Neural progenitor cell (in vitro differentiated cells): Measurements from ENCODE around the gene CDC5L. TPM values are rescaled to one million over a fixed set of nuclear protein-coding genes. Genes with fewer than 3 reads are reported as not detected.

Experiments
- DNase-seq: peaks from one replicate; pipeline ENCODE4 v3.0.0-alpha.2; 2016; ENCODE audit warnings: low spot score
- H2AFZ ChIP-seq: fragments of 200-600 bp; sonication (generic); replicated peaks from 2 replicates; pipeline ENCODE4 v1.6.1; 2016; ENCODE audit warnings: antibody characterized with exemption
- H3F3A ChIP-seq: fragments of 200-600 bp; sonication (generic); 2 replicates; pipeline ENCODE4 v1.6.1; 2016; ENCODE audit warnings: antibody characterized with exemption, low read depth
- H3K27ac ChIP-seq: fragments of 200-600 bp; sonication (generic); 2 replicates; pipeline ENCODE4 v1.5.1; 2016; ENCODE audit warnings: mild to moderate bottlenecking
- H3K27me3 ChIP-seq: fragments of 200-600 bp; sonication (generic); 2 replicates; pipeline ENCODE4 v1.6.1; 2016; ENCODE audit warnings: mild to moderate bottlenecking, moderate library complexity
- H3K36me3 ChIP-seq: fragments of 200-600 bp; sonication (generic); 2 replicates; pipeline ENCODE4 v1.5.1; 2016
- H3K4me1 ChIP-seq: fragments of 200-600 bp; sonication (generic); 2 replicates; pipeline ENCODE4 v1.6.1; 2016; ENCODE audit warnings: mixed run types
- H3K4me2 ChIP-seq: fragments of 200-600 bp; sonication (generic); 2 replicates; pipeline ENCODE4 v1.6.1; 2016
- H3K4me3 ChIP-seq: fragments of 200-600 bp; sonication (generic); 2 replicates; pipeline ENCODE4 v1.5.1; 2016
- H3K79me2 ChIP-seq: fragments of 200-600 bp; sonication (generic); 2 replicates; pipeline ENCODE4 v1.6.1; 2016; ENCODE audit warnings: low read depth
- H3K9ac ChIP-seq: fragments of 200-600 bp; sonication (generic); 2 replicates; pipeline ENCODE4 v1.6.1; 2016
- H3K9me3 ChIP-seq: fragments of 200-600 bp; sonication (generic); 2 replicates; pipeline ENCODE4 v1.5.1; 2016; ENCODE audit warnings: low read depth
- H4K20me1 ChIP-seq: fragments of 200-600 bp; sonication (generic); 2 replicates; pipeline ENCODE4 v1.6.1; 2016; ENCODE audit warnings: low read depth
- H3K27ac Mint-ChIP-seq: 3 replicates; pipeline ENCODE4 v1.8.0; 2021; ENCODE audit warnings: mixed read lengths
- H3K27me3 Mint-ChIP-seq: 2 replicates; pipeline ENCODE4 v1.8.0; 2022; ENCODE audit warnings: low read depth, mild to moderate bottlenecking, inconsistent platforms, moderate library complexity, mixed read lengths; ENCODE audit not compliant: insufficient read depth
- H3K36me3 Mint-ChIP-seq: 3 replicates; pipeline ENCODE4 v1.8.0; 2021; ENCODE audit warnings: mixed read lengths
- H3K4me1 Mint-ChIP-seq: 3 replicates; pipeline ENCODE4 v1.8.0; 2021; ENCODE audit warnings: mixed read lengths
- H3K4me3 Mint-ChIP-seq: 3 replicates; pipeline ENCODE4 v1.8.0; 2021; ENCODE audit warnings: mild to moderate bottlenecking, moderate library complexity, mixed read lengths
- H3K9me3 Mint-ChIP-seq: 3 replicates; pipeline ENCODE4 v1.8.0; 2020; ENCODE audit warnings: mixed read lengths
- EZH2 ChIP-seq: fragments of 200-600 bp; sonication (generic); IDR thresholded peaks from 2 replicates; pipeline ENCODE4 v1.6.1; 2017; ENCODE audit warnings: antibody characterized with exemption, mild to moderate bottlenecking, moderate library complexity
- EZH2phosphoT487 ChIP-seq: fragments of 200-600 bp; sonication (generic); IDR thresholded peaks from 2 replicates; pipeline ENCODE4 v1.6.1; 2017; ENCODE audit warnings: antibody characterized with exemption
- total RNA-seq: library from RNA; depleted of rRNA; stranded (reverse); fragments of >200 nt; gene quantifications from 2 replicates; pipeline ENCODE4 v1.2.3, GENCODE V29; 2015; ENCODE audit warnings: low replicate concordance
- TF ChIP-seq, protein P1 (sequence below): fragments of 200-600 bp; sonication (generic); IDR thresholded peaks from 2 replicates; pipeline ENCODE4 v1.5.1; 2017; ENCODE audit warnings: antibody characterized with exemption, mild to moderate bottlenecking

Gene CDC5L
- total RNA-seq, 1 donor from 2014 or later: 53.6 TPM

DNA sequence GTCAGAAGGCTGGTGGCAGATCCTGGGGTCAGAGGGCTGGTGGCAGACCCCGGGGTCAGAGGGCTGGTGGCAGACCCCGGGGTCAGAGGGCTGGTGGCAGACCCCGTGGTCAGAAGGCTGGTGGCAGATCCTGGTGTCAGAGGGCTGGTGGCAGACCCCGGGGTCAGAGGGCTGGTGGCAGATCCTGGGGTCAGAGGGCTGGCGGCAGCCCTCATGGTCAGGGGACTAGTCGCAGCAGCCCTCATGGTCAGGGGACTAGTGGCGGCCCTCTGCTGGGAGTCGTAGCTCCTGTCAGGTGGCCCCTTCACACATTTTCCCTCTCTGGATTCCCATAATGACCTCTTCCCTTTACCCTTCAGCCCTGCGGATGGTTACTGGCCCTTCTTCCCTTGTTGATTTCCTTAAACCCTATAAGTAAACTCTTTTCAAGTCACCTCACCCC is 86.7 kb downstream of the CDC5L start:
- H3K79me2 ChIP-seq: no peaks in the 10 kb centered on the region
- DNase-seq: no peak
- Mint-ChIP-seq H3K27me3 (peaks cover 2% of the 10 kb centered on the region), H3K36me3 (no peaks in the 10 kb centered on the region), H3K27ac (no peak overlapping the region), H3K4me3 (no peak overlapping the region), H3K9me3 (no peaks in the 10 kb centered on the region), H3K4me1 (peaks cover 23% of the 10 kb centered on the region)
- H3K9ac ChIP-seq: no peak overlapping the region
- no peaks in the 10 kb centered on the region for H3K36me3 ChIP-seq
- H3K4me1 ChIP-seq: peaks cover 22% of the 10 kb centered on the region
- H3K4me2 ChIP-seq: no peak overlapping the region
- no peak overlapping the region for H3K4me3 ChIP-seq
- no peak overlapping the region for H2AFZ ChIP-seq
- H4K20me1 ChIP-seq: no peaks in the 10 kb centered on the region
- H3K27ac ChIP-seq: no peak overlapping the region
- H3F3A ChIP-seq: peaks cover 8% of the 10 kb centered on the region
- no peaks in the 10 kb centered on the region for H3K9me3 ChIP-seq
- TF ChIP-seq EZH2phosphoT487: no peak
- no peak for TF ChIP-seq EZH2
- TF ChIP-seq, protein P1, sequence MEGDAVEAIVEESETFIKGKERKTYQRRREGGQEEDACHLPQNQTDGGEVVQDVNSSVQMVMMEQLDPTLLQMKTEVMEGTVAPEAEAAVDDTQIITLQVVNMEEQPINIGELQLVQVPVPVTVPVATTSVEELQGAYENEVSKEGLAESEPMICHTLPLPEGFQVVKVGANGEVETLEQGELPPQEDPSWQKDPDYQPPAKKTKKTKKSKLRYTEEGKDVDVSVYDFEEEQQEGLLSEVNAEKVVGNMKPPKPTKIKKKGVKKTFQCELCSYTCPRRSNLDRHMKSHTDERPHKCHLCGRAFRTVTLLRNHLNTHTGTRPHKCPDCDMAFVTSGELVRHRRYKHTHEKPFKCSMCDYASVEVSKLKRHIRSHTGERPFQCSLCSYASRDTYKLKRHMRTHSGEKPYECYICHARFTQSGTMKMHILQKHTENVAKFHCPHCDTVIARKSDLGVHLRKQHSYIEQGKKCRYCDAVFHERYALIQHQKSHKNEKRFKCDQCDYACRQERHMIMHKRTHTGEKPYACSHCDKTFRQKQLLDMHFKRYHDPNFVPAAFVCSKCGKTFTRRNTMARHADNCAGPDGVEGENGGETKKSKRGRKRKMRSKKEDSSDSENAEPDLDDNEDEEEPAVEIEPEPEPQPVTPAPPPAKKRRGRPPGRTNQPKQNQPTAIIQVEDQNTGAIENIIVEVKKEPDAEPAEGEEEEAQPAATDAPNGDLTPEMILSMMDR: no peak
- peaks cover 4% of the 10 kb centered on the region for H3K27me3 ChIP-seq

DNA sequence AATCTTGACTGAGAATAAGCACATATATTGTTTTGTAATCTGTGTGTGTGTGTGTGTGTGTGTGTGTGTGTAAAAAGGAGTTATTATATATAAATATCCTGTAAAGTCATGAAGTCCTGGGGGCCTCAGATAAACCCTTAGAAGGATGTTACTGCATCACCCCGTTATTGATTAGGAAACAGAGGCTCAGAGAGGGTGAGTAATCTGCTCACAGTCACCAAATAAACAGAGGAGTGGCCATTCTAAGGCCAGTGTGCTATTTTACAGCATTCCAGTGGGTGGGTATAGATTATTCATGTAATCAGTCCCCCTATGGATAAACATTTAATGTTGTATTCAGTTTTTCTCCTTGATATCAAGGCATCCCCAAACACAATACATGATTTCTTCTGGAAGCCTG is 87.1 kb downstream of the CDC5L start:
- H3K4me3 Mint-ChIP-seq: no peak overlapping the region
- H3K27ac Mint-ChIP-seq: no peak overlapping the region
- Histone ChIP-seq H3K36me3 (no peaks in the 10 kb centered on the region), H3K4me2 (no peak overlapping the region), H3K27me3 (peaks cover 4% of the 10 kb centered on the region), H3K9me3 (no peaks in the 10 kb centered on the region), H3K4me3 (no peak overlapping the region), H2AFZ (no peak overlapping the region), H3F3A (peaks cover 8% of the 10 kb centered on the region), H3K27ac (no peak overlapping the region), H3K4me1 (peaks cover 22% of the 10 kb centered on the region), H3K79me2 (no peaks in the 10 kb centered on the region), H4K20me1 (no peaks in the 10 kb centered on the region), H3K9ac (no peak overlapping the region)
- DNase-seq: no peak
- TF ChIP-seq EZH2phosphoT487: no peak
- TF ChIP-seq EZH2: no peak
- TF ChIP-seq, protein P1: no peak
- no peaks in the 10 kb centered on the region for H3K9me3 Mint-ChIP-seq
- H3K27me3 Mint-ChIP-seq: peaks cover 2% of the 10 kb centered on the region
- H3K36me3 Mint-ChIP-seq: no peaks in the 10 kb centered on the region
- peaks cover 23% of the 10 kb centered on the region for H3K4me1 Mint-ChIP-seq

DNA sequence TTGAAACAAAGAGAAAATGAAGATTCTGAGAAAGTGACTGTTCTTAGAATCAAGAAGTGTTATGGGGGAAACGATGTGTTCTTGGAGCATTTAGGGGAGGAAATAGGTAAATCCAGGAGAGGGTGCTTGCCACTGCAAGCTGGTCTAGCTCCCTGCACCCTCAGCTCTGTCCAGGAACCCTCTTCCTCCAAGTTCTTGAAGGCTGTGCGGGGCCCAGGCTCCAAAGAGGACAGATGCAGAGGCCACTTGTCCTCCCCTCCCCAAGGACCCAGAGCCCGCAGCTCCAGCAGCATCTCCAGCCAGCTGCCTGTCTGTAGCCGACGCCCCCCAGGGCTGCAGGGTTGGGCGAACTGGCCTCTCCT is 87.9 kb downstream of the CDC5L start:
- no peak overlapping the region for H3K9ac ChIP-seq
- peak overlapping the region; percentile 84 for H2AFZ ChIP-seq

More for the DNA sequence above, 87.9 kb downstream of the CDC5L start:
- Histone ChIP-seq H3K9me3 (no peaks in the 10 kb centered on the region), H3K4me3 (no peak overlapping the region), H3K36me3 (no peaks in the 10 kb centered on the region), H3K27me3 (peaks cover 4% of the 10 kb centered on the region), H3F3A (peaks cover 8% of the 10 kb centered on the region), H3K4me1 (peaks cover 22% of the 10 kb centered on the region), H3K4me2 (no peak overlapping the region), H4K20me1 (no peaks in the 10 kb centered on the region), H3K27ac (no peak overlapping the region), H3K79me2 (no peaks in the 10 kb centered on the region)
- peak overlapping the region; percentile 42 for H3K27ac Mint-ChIP-seq
- H3K4me1 Mint-ChIP-seq: peaks cover 23% of the 10 kb centered on the region
- H3K27me3 Mint-ChIP-seq: peaks cover 3% of the 10 kb centered on the region
- H3K4me3 Mint-ChIP-seq: peak overlapping the region; percentile 39
- TF ChIP-seq, protein P1: no peak
- TF ChIP-seq EZH2phosphoT487 (no peak), EZH2 (no peak)
- no peak for DNase-seq
- H3K36me3 Mint-ChIP-seq: no peaks in the 10 kb centered on the region
- H3K9me3 Mint-ChIP-seq: no peaks in the 10 kb centered on the region
